ENCODE results near the gene PSMB7.

The PSMB7 gene

DNA sequence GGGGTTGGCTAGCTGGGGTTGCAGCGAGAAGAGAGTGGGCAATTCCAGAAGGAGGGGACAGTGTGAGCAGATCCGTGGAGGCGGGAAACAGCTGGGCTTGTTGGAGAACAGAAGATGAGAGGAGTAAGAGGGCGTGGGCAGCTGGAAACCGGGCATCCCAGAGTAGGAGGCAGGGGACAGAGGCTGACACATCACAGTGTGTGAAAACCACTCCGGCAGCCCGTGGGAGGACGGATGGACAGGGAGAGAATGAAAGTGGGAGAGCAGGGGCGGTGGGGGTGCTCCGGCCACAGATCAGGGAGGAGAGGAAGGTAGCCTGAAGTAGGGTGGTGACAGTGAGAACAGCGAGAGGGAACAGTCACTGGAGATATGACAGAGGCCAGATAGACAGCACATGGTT lies 8.3 kb upstream of the PSMB7 start:
- Histone ChIP-seq H4K20me1 (ENCODE audit: insufficient read depth, low read length) (no peaks in the 10 kb centered on the region), H2AFZ (ENCODE audit: low read depth, low read length) (no peak overlapping the region), H3K27me3 (ENCODE audit: low read depth, low read length) (0 out of 2 replicates have a peak, but pooled peaks cover 5% of the 10 kb centered on the region), H3K4me1 (ENCODE audit: low read length) (peaks cover 6% of the 10 kb centered on the region), H3K4me3 (ENCODE audit: low read length) (no peak overlapping the region), H3K9me3 (ENCODE audit: insufficient read depth, low read length) (no peaks in the 10 kb centered on the region), H3K9ac (ENCODE audit: low read length) (no peak overlapping the region), H3K79me2 (ENCODE audit: low read length) (no peaks in the 10 kb centered on the region), H3K4me2 (ENCODE audit: low read length) (no peak overlapping the region), H3K36me3 (replicated peaks; ENCODE audit: low read depth, low read length) (no peaks in the 10 kb centered on the region), H3K27ac (ENCODE audit: low read length) (no peak overlapping the region)
- TF ChIP-seq, protein P1, sequence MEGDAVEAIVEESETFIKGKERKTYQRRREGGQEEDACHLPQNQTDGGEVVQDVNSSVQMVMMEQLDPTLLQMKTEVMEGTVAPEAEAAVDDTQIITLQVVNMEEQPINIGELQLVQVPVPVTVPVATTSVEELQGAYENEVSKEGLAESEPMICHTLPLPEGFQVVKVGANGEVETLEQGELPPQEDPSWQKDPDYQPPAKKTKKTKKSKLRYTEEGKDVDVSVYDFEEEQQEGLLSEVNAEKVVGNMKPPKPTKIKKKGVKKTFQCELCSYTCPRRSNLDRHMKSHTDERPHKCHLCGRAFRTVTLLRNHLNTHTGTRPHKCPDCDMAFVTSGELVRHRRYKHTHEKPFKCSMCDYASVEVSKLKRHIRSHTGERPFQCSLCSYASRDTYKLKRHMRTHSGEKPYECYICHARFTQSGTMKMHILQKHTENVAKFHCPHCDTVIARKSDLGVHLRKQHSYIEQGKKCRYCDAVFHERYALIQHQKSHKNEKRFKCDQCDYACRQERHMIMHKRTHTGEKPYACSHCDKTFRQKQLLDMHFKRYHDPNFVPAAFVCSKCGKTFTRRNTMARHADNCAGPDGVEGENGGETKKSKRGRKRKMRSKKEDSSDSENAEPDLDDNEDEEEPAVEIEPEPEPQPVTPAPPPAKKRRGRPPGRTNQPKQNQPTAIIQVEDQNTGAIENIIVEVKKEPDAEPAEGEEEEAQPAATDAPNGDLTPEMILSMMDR (IDR thresholded peaks at IDR 0.05; ENCODE audit: low read depth, low read length): no peak
- TF ChIP-seq EZH2phosphoT487 (IDR thresholded peaks at IDR 0.05; ENCODE audit: low read depth): no peak

DNA sequence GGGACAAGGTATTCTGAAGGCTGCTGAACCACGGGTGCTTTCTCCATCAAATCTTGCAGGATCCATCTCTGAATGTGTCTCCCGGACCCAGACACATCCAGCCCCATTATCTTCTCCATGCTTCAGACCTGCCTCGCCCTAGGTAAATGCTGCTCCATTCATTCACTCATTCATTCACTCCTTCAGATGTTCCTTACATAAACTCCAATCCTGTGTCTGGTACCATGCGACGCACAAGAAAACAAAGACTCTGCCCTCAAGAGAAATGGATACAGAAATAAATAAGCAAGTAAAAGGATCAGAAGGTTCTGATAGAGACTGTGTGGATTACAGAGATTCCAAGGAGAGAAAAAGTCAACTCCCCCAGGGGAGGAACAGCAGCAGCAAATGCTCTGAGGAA lies 7.9 kb upstream of the PSMB7 start:
- Histone ChIP-seq H3K4me1 (ENCODE audit: low read length) (peaks cover 6% of the 10 kb centered on the region), H2AFZ (ENCODE audit: low read depth, low read length) (no peak overlapping the region), H4K20me1 (ENCODE audit: insufficient read depth, low read length) (no peaks in the 10 kb centered on the region), H3K9ac (ENCODE audit: low read length) (no peak overlapping the region), H3K4me3 (ENCODE audit: low read length) (no peak overlapping the region), H3K9me3 (ENCODE audit: insufficient read depth, low read length) (no peaks in the 10 kb centered on the region), H3K27ac (ENCODE audit: low read length) (no peak overlapping the region), H3K27me3 (ENCODE audit: low read depth, low read length) (0 out of 2 replicates have a peak, but pooled peaks cover 5% of the 10 kb centered on the region), H3K79me2 (ENCODE audit: low read length) (no peaks in the 10 kb centered on the region), H3K36me3 (replicated peaks; ENCODE audit: low read depth, low read length) (no peaks in the 10 kb centered on the region), H3K4me2 (ENCODE audit: low read length) (no peak overlapping the region)
- no peak for TF ChIP-seq EZH2phosphoT487 (IDR thresholded peaks at IDR 0.05; ENCODE audit: low read depth)
- TF ChIP-seq, protein P1 (IDR thresholded peaks at IDR 0.05; ENCODE audit: low read depth, low read length): no peak

GRCh38 chr9:124420991-124421543 lies 5.8 kb upstream of the PSMB7 start:
- H3K9me3 ChIP-seq (ENCODE audit: insufficient read depth, low read length): no peaks in the 10 kb centered on the region
- TF ChIP-seq, protein P1 (IDR thresholded peaks at IDR 0.05; ENCODE audit: low read depth, low read length): no peak
- no peak for TF ChIP-seq EZH2phosphoT487 (IDR thresholded peaks at IDR 0.05; ENCODE audit: low read depth)
- H3K36me3 ChIP-seq (replicated peaks; ENCODE audit: low read depth, low read length): no peaks in the 10 kb centered on the region
- H3K4me3 ChIP-seq (ENCODE audit: low read length): no peak overlapping the region
- H4K20me1 ChIP-seq (ENCODE audit: insufficient read depth, low read length): no peaks in the 10 kb centered on the region
- no peaks in the 10 kb centered on the region for H3K79me2 ChIP-seq (ENCODE audit: low read length)
- H3K4me1 ChIP-seq (ENCODE audit: low read length): peaks cover 6% of the 10 kb centered on the region
- H3K27me3 ChIP-seq (ENCODE audit: low read depth, low read length): 0 out of 2 replicates have a peak, but pooled peaks cover 5% of the 10 kb centered on the region
- no peak overlapping the region for H2AFZ ChIP-seq (ENCODE audit: low read depth, low read length)
- H3K4me2 ChIP-seq (ENCODE audit: low read length): no peak overlapping the region
- H3K27ac ChIP-seq (ENCODE audit: low read length): no peak overlapping the region
- H3K9ac ChIP-seq (ENCODE audit: low read length): no peak overlapping the region

DNA sequence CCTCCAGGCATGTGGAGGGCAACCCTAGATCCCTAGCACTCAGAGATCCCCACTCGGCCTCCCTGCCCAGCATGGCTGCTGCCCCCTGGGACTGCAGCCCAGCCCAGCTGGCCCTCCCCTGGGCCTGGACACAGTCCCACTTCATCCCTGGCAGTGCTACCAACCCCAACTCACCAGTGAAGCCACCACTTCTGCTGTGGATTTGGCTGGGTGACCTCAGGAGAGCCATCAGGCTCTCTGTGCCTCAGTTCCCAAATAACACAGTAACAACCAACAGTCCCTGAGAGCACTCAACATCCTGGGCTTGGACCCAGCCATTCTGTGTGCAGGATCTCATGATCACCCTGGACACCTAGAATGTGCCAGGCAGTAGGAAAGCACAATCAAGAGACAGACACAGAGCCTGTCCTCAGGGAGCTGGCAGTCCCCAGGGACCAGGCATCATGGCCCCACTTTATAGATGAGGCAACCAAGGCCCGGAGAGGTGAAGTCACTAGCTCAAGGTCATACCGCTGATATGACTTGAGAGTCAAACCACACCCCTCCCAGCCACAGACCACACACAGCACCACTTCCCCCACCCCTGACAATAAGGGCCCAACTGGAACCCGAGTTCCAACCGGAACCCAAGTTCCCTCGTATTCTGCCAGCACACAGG lies 4.7 kb upstream of the PSMB7 start:
- H3K9me3 ChIP-seq (ENCODE audit: insufficient read depth, low read length): no peaks in the 10 kb centered on the region
- peak overlapping the region; percentile 81 for H2AFZ ChIP-seq (ENCODE audit: low read depth, low read length)
- no peaks in the 10 kb centered on the region for H4K20me1 ChIP-seq (ENCODE audit: insufficient read depth, low read length)
- H3K27me3 ChIP-seq (ENCODE audit: low read depth, low read length): 0 out of 2 replicates have a peak, but pooled peaks cover 5% of the 10 kb centered on the region
- no peak overlapping the region for H3K27ac ChIP-seq (ENCODE audit: low read length)
- H3K36me3 ChIP-seq (replicated peaks; ENCODE audit: low read depth, low read length): no peaks in the 10 kb centered on the region
- TF ChIP-seq EZH2phosphoT487 (IDR thresholded peaks at IDR 0.05; ENCODE audit: low read depth): no peak
- TF ChIP-seq, protein P1 (IDR thresholded peaks at IDR 0.05; ENCODE audit: low read depth, low read length): no peak
- H3K4me2 ChIP-seq (ENCODE audit: low read length): peak overlapping the region; percentile 33
- peaks cover 10% of the 10 kb centered on the region for H3K4me1 ChIP-seq (ENCODE audit: low read length)
- H3K4me3 ChIP-seq (ENCODE audit: low read length): 0 out of 2 replicates have a peak overlapping the region, but pooled peaks have one; percentile 21
- H3K79me2 ChIP-seq (ENCODE audit: low read length): peaks cover 3% of the 10 kb centered on the region
- H3K9ac ChIP-seq (ENCODE audit: low read length): no peak overlapping the region
